GM19193 (cell line): Measurements from ENCODE around the gene CACNA1G.

Experiments used
- POLR2A ChIP-seq: IDR thresholded peaks from 4 replicates; pipeline ENCODE4 v1.6.1; 2011; ENCODE audit not compliant: insufficient read depth, insufficient read length; ENCODE audit errors: extremely low read depth

Gene CACNA1G

GRCh38 chr17:50565402-50566350 lies 5.2 kb downstream of the CACNA1G start:
- TF ChIP-seq POLR2A, result no peak

GRCh38 chr17:50566886-50567285 lies 6.4 kb downstream of the CACNA1G start:
- TF ChIP-seq POLR2A, result no peak

GRCh38 chr17:50568659-50569058 lies 8.1 kb downstream of the CACNA1G start:
- TF ChIP-seq POLR2A, result no peak

- no peak for TF ChIP-seq POLR2A
Observed at GRCh38 chr17:50569592-50569991, 9.1 kb downstream of the CACNA1G start.

GRCh38 chr17:50570032-50570431 lies 9.5 kb downstream of the CACNA1G start:
- no peak for TF ChIP-seq POLR2A

- TF ChIP-seq POLR2A, result no peak
Observed at GRCh38 chr17:50570528-50570927, 10.0 kb downstream of the CACNA1G start.

- no peak for TF ChIP-seq POLR2A
Observed at GRCh38 chr17:50571681-50572080, 11.2 kb downstream of the CACNA1G start.

- TF ChIP-seq POLR2A, result no peak
Observed at GRCh38 chr17:50572541-50572940, 12.0 kb downstream of the CACNA1G start.

- TF ChIP-seq POLR2A, result no peak
Observed at GRCh38 chr17:50573866-50574611, 13.5 kb downstream of the CACNA1G start.

GRCh38 chr17:50575581-50576210 lies 15.2 kb downstream of the CACNA1G start:
- no peak for TF ChIP-seq POLR2A

GRCh38 chr17:50576864-50577263 lies 16.3 kb downstream of the CACNA1G start:
- TF ChIP-seq POLR2A, result no peak

GRCh38 chr17:50577451-50577954 lies 17.0 kb downstream of the CACNA1G start:
- TF ChIP-seq POLR2A, result no peak

- TF ChIP-seq POLR2A, result no peak
Observed at GRCh38 chr17:50578173-50578572, 17.7 kb downstream of the CACNA1G start.

- TF ChIP-seq POLR2A, result no peak
Observed at GRCh38 chr17:50579399-50579798, 18.9 kb downstream of the CACNA1G start.

- no peak for TF ChIP-seq POLR2A
Observed at GRCh38 chr17:50580646-50581045, 20.1 kb downstream of the CACNA1G start.
